Measurements from ENCODE around the gene AFAP1. TPM values are rescaled to one million over a fixed set of nuclear protein-coding genes. Genes with fewer than 3 reads are reported as not detected.

AFAP1 gene
- polyA plus RNA-seq, 3 donors = not detected

DNA sequence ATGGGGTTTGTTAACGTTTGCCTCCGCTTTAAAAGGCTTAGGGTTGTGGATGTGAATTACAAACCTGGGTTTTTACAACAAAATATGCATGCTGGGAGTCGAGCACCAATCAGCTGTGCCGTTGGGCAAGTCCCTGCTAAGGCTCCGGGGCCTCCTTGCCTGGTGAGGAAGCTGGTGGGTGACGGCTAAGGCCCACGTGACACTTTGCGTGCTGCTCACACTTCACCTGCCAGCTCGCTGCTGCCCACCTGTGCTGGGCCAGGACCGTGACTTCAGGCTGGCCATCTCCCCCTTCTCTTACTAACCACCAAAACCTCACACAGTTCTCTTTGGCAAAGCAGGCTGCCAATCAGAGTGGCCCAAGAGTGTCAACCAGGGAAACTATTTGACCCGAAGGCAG, 178.3 kb downstream of the AFAP1 start:
- Histone ChIP-seq H3K9me3 (replicated peaks in 1 of 2; ENCODE audit: control insufficient read depth in 1 of 2, insufficient read depth in 1 of 2, low read length in 2 of 2) (no peaks in the 10 kb centered on the region), H3K9ac (ENCODE audit: insufficient read depth, low read length, poor library complexity, severe bottlenecking) (no peak overlapping the region), H3K36me3 (replicated peaks in 1 of 2; ENCODE audit: control insufficient read depth in 1 of 2, insufficient read depth in 2 of 2, low read length in 2 of 2) (no peaks in the 10 kb centered on the region), H3K4me3 (replicated peaks in 1 of 3; ENCODE audit: low read depth in 2 of 3, low read length in 3 of 3) (no peak overlapping the region), H3K27me3 (ENCODE audit: control insufficient read depth in 2 of 2, insufficient read depth in 2 of 2, low read length in 2 of 2) (no peaks in the 10 kb centered on the region), H2AFZ (ENCODE audit: insufficient read depth, low read depth, low read length, poor library complexity, severe bottlenecking) (no peak overlapping the region), H3K4me1 (ENCODE audit: control insufficient read depth in 1 of 2, insufficient read depth in 2 of 2, low read length in 2 of 2) (no peaks in the 10 kb centered on the region), H3K27ac (ENCODE audit: low read depth in 1 of 2, low read length in 2 of 2) (no peak overlapping the region), H3K4me2 (replicated peaks; ENCODE audit: extremely low read depth, low read length, poor library complexity, severe bottlenecking) (no peak overlapping the region), H4K20me1 (ENCODE audit: insufficient read depth, low read length) (no peaks in the 10 kb centered on the region), H3K79me2 (ENCODE audit: insufficient read depth, low read length) (no peaks in the 10 kb centered on the region)
- Mint-ChIP-seq H3K4me3 (no peak overlapping the region), H3K9me3 (peaks cover 0 to 4% (median 0%) of the 10 kb centered on the region in 7 donors), H3K36me3 (peaks cover 0 to 8% of the 10 kb centered on the region in 2 donors), H3K27me3 (ENCODE audit: low read depth in 3 of 3) (peaks cover 8 to 21% (median 10%) of the 10 kb centered on the region in 3 donors), H3K27ac (no peak overlapping the region), H3K4me1 (peaks cover 5% of the 10 kb centered on the region)
- DNase-seq = no peak
- WGBS (ENCODE audit: insufficient coverage) = 85% methylated on average over 9 of the region's 11 CpGs
- TF ChIP-seq, protein P1, sequence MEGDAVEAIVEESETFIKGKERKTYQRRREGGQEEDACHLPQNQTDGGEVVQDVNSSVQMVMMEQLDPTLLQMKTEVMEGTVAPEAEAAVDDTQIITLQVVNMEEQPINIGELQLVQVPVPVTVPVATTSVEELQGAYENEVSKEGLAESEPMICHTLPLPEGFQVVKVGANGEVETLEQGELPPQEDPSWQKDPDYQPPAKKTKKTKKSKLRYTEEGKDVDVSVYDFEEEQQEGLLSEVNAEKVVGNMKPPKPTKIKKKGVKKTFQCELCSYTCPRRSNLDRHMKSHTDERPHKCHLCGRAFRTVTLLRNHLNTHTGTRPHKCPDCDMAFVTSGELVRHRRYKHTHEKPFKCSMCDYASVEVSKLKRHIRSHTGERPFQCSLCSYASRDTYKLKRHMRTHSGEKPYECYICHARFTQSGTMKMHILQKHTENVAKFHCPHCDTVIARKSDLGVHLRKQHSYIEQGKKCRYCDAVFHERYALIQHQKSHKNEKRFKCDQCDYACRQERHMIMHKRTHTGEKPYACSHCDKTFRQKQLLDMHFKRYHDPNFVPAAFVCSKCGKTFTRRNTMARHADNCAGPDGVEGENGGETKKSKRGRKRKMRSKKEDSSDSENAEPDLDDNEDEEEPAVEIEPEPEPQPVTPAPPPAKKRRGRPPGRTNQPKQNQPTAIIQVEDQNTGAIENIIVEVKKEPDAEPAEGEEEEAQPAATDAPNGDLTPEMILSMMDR (IDR thresholded peaks at IDR 0.05) = no peak
- intact Hi-C loops (cut with micrococcal nuclease) = no loop called here

DNA sequence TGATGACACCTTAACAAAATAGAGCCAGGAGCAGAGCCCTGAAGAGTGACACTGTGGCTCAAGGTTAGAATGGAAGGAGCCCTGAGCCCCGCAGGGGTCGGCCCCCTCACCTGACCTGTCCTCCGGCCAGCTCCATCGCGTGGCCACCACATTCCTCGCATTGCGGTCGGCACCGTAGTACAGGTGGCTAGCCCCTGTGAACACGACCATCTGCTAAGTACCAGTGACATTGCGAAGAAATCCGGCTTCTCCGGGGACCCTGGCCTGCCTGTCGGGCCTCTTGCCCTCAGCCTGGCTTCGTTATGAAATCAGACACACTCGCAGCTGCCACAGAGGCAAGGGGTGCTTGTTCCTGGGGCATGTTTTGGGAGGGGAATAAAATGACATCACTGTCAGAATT, 179.0 kb downstream of the AFAP1 start:
- WGBS (ENCODE audit: insufficient coverage) = 82% methylated on average over 15 of the region's 16 CpGs

More for the DNA sequence above, 179.0 kb downstream of the AFAP1 start:
- Mint-ChIP-seq H3K27ac (no peak overlapping the region), H3K36me3 (peaks cover 0 to 8% of the 10 kb centered on the region in 2 donors), H3K4me3 (no peak overlapping the region), H3K27me3 (ENCODE audit: low read depth in 3 of 3) (peaks cover 8 to 23% (median 10%) of the 10 kb centered on the region in 3 donors), H3K9me3 (peaks cover 0 to 4% (median 0%) of the 10 kb centered on the region in 7 donors), H3K4me1 (peaks cover 5% of the 10 kb centered on the region)
- TF ChIP-seq, protein P1 (IDR thresholded peaks at IDR 0.05) = no peak
- H4K20me1 ChIP-seq (ENCODE audit: insufficient read depth, low read length) = no peaks in the 10 kb centered on the region
- no peaks in the 10 kb centered on the region for H3K27me3 ChIP-seq (ENCODE audit: control insufficient read depth in 2 of 2, insufficient read depth in 2 of 2, low read length in 2 of 2)
- no peak overlapping the region for H3K4me3 ChIP-seq (replicated peaks in 1 of 3; ENCODE audit: low read depth in 2 of 3, low read length in 3 of 3)
- no peak overlapping the region for H3K9ac ChIP-seq (ENCODE audit: insufficient read depth, low read length, poor library complexity, severe bottlenecking)
- H3K36me3 ChIP-seq (replicated peaks in 1 of 2; ENCODE audit: control insufficient read depth in 1 of 2, insufficient read depth in 2 of 2, low read length in 2 of 2) = no peaks in the 10 kb centered on the region
- H2AFZ ChIP-seq (ENCODE audit: insufficient read depth, low read depth, low read length, poor library complexity, severe bottlenecking) = no peak overlapping the region
- no peak overlapping the region for H3K4me2 ChIP-seq (replicated peaks; ENCODE audit: extremely low read depth, low read length, poor library complexity, severe bottlenecking)
- H3K9me3 ChIP-seq (replicated peaks in 1 of 2; ENCODE audit: control insufficient read depth in 1 of 2, insufficient read depth in 1 of 2, low read length in 2 of 2) = no peaks in the 10 kb centered on the region
- H3K4me1 ChIP-seq (ENCODE audit: control insufficient read depth in 1 of 2, insufficient read depth in 2 of 2, low read length in 2 of 2) = no peaks in the 10 kb centered on the region
- H3K79me2 ChIP-seq (ENCODE audit: insufficient read depth, low read length) = no peaks in the 10 kb centered on the region
- no peak for DNase-seq
- H3K27ac ChIP-seq (ENCODE audit: low read depth in 1 of 2, low read length in 2 of 2) = no peak overlapping the region
- intact Hi-C loops (cut with micrococcal nuclease) = no loop called here
